ENCODE measurements around the gene SORCS3.
A peak's percentile ranks its signal among the peaks of the same experiment; 100 is the strongest.

The SORCS3 gene

DNA sequence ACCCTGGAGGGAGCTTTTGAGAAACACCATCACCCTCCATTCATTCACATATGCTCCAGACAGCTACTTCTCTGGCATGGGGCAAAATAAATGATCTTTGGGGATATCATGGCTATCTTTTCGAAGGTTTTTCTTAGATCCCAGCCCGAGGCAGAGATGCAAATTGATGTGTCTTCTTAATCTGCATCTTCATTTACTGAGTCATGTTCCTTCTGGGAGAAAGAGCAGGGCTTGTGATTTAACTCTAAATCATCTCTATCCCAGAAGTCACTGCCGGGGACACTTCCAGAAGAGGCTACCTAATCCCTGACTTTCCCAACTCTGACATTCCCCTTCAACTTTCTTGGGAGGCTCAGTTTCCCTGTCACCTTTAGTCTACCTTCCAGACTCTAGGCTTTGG, 90.1 kb downstream of the SORCS3 start:
- ChIA-PET POLR2A (ENCODE audit: low non-redundant PET) (no interaction called here), CTCF (no interaction called here)
- no peak overlapping the region for H3K27ac ChIP-seq
- TF ChIP-seq, protein P1, sequence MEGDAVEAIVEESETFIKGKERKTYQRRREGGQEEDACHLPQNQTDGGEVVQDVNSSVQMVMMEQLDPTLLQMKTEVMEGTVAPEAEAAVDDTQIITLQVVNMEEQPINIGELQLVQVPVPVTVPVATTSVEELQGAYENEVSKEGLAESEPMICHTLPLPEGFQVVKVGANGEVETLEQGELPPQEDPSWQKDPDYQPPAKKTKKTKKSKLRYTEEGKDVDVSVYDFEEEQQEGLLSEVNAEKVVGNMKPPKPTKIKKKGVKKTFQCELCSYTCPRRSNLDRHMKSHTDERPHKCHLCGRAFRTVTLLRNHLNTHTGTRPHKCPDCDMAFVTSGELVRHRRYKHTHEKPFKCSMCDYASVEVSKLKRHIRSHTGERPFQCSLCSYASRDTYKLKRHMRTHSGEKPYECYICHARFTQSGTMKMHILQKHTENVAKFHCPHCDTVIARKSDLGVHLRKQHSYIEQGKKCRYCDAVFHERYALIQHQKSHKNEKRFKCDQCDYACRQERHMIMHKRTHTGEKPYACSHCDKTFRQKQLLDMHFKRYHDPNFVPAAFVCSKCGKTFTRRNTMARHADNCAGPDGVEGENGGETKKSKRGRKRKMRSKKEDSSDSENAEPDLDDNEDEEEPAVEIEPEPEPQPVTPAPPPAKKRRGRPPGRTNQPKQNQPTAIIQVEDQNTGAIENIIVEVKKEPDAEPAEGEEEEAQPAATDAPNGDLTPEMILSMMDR (conservative IDR thresholded peaks at IDR 0.05; ENCODE audit: low read depth), result no peak
- no peak for DNase-seq (ENCODE audit: low spot score)

DNA sequence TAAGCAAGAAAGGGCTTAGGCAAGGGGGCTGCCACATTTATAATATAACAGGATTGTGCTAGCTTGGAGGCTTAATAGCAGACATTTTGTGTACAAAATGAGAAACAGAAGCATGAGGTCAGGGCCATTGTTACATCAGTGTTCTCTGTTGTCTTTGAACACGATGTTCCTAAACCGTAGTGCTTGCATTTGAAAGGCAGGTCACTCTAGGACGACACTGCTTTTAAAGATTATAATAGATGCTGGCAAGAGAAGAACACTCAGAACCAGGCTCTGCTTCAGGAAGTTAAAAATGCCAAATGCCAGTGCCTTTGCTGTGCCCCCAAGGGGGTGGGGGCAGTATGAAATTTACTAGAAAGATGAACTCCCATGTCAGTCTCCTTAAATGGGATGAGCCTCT, 91.1 kb downstream of the SORCS3 start:
- no peak for DNase-seq (ENCODE audit: low spot score)
- H3K27ac ChIP-seq, result no peak overlapping the region
- TF ChIP-seq, protein P1 (conservative IDR thresholded peaks at IDR 0.05; ENCODE audit: low read depth), result no peak
- POLR2A ChIA-PET (ENCODE audit: low non-redundant PET), result no interaction called here
- CTCF ChIA-PET, result no interaction called here

DNA sequence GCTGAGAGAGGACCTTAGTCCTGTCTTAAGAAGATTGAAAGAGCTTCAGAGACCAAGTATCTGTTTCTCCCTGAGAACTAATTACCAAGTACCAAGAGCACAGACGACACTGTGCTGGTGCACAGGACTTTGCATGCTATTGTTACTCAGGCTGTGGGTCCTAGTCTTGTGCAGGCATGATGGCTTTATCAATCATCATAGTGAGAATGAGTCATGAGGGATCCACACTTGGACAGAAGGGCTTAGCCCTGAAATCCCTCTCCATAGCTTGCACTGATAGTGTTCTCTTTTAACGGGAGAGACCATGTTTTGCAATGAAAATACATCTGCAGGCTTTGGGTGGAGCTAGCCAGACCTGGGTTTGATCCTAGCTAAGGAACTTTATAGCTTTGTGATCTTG, 93.3 kb downstream of the SORCS3 start:
- peak; percentile 13 for DNase-seq (ENCODE audit: low spot score)
- CTCF ChIA-PET, result no interaction called here
- TF ChIP-seq, protein P1 (conservative IDR thresholded peaks at IDR 0.05; ENCODE audit: low read depth), result no peak
- POLR2A ChIA-PET (ENCODE audit: low non-redundant PET), result no interaction called here
- H3K27ac ChIP-seq, result no peak overlapping the region

DNA sequence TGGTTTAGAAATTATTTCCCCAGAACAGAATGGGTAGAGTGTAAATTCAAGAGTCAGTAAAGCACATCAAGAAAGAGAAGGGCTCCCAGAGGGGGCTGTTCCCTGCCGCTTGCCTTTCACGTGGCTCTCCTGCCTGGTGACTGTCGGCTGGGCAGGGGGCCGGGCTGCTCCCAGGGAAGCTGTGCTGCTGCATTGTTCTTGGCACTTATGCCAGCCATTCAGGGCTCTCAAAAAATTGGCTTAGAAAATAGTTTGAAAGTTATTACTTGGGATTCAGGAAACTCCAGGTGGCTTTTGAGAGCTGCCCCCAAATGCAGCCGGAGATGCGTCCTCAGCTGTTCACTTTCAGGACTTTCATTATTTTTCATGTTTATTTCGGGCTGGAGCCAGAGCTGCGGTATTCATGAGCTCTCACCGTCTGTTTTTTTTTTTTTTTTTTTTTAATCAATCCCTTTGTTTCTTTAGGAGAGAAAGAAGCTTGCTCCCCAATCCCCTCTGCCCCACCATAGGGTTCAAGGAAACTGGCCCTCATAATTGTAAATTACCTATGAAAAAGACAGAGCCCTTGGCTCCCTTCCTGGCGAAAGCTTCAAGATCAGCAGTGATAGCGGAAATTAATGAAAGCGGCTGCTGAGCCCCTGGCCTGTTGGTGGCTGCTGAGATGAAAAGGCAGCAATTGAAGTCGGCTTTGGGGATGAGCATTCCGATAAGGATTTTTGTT, 94.1 kb downstream of the SORCS3 start:
- ChIA-PET CTCF (no interaction called here), POLR2A (ENCODE audit: low non-redundant PET) (interaction anchor here (0.6 kb wide), 1 partner anchor 252 kb away, joined by 3 read pairs; no protein-coding TSS in a partner anchor)
- H3K27ac ChIP-seq, result no peak overlapping the region
- TF ChIP-seq, protein P1 (conservative IDR thresholded peaks at IDR 0.05; ENCODE audit: low read depth), result no peak
- no peak for DNase-seq (ENCODE audit: low spot score)

DNA sequence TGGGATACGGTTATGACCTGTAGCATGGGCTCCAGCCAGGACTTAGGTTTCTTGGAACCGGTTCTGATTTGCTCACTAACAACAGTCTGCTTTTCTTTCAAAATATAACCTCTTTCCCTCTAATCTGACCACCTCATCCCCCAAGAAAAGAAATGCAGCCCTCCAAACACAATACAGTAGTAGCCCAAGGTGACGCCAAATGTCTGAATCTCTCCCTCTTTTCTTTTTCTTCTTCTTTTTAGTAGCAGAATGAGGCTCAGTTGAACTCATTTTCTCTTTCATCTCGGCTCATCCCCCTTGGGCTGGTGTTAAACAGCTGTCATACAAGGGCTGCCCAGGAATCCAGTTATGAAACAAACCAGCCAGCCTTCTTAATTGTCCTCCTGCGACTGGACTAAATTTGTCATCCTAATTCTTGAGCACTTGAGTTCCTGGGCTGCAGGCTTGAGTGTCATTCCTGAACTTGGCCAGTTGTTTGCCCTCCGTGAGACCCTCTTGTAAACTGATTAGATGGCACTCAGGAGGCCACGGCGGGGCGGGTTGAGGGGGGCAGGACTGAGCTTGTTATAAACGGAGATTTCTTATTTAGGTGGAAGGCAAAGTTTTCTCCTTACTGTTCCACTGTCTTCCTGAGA, 94.8 kb downstream of the SORCS3 start:
- no peak overlapping the region for H3K27ac ChIP-seq
- no peak for DNase-seq (ENCODE audit: low spot score)
- POLR2A ChIA-PET (ENCODE audit: low non-redundant PET), result no interaction called here
- TF ChIP-seq, protein P1 (conservative IDR thresholded peaks at IDR 0.05; ENCODE audit: low read depth), result no peak
- CTCF ChIA-PET, result no interaction called here

DNA sequence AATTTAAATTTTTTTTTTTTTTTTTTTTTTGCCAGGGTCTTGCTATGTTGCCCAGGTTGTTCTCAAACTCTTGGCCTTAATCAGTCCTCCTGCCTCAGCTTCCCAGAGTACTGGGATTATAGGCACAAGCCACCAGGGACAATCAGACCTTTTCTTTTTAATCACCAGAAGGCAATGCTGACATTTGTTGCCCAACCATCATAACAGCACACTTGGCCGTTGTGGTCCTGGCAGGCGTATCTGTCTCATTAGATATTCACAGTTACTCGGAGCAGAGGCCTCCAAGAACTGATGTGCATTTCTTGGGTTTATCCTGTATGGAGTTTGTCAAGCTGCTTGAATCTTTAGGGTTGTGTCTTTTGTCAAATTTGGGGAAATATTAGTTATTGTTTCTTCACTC, 100.0 kb downstream of the SORCS3 start:
- ChIA-PET POLR2A (ENCODE audit: low non-redundant PET) (no interaction called here), CTCF (interaction anchor here (0.6 kb wide), 1 partner anchor 339 kb away, joined by 3 read pairs; no protein-coding TSS in a partner anchor)

More for the DNA sequence above, 100.0 kb downstream of the SORCS3 start:
- TF ChIP-seq, protein P1 (conservative IDR thresholded peaks at IDR 0.05; ENCODE audit: low read depth), result no peak
- DNase-seq (ENCODE audit: low spot score), result no peak
- no peak overlapping the region for H3K27ac ChIP-seq

Measured in RWPE1 (cell line).